Suppressor macrophage (primary cell): ENCODE data around the gene KRT77.
"Not testable (repeated sequence)": the region's sequence is repeated elsewhere in the genome, so short reads cannot be mapped to it uniquely, and the experiment has no call there.

Source experiments
- DNase-seq, 4 experiments: peaks; one replicate each; pipeline ENCODE4 v3.0.0-alpha.2; 2020 to 2022

KRT77 gene

DNA sequence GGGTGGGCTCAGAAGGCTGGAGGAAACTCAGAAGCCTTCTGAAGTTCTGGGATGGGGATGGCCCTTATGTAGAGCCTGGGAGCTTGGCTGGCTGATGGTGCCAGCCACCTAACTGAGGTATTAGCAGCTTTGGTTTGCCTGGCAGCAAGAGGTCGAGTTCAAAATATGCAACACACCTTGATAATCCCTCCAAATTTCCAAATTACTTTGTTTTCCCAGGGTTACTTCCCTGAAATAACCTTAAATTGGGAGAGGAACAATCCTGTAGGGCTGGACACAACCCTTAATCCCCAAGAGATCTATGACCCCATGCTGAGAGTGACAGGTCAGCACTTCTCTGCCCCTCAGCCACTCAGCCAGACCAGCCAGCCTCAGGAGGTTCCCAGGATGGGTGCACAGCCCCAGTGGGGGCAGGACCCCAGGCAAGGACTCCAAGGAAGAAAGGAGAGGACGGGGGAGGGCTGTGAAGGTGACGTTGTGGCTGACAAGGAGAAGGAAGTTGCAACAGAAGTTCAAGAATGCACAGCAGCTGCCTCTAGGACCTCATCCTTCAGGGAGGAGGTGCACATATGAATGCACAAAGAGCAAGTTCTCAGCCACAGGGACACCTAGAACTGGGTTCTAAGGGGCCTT is 18.6 kb upstream of the KRT77 start:
- peak in 1 of 4 experiments; percentile 10 for DNase-seq

DNA sequence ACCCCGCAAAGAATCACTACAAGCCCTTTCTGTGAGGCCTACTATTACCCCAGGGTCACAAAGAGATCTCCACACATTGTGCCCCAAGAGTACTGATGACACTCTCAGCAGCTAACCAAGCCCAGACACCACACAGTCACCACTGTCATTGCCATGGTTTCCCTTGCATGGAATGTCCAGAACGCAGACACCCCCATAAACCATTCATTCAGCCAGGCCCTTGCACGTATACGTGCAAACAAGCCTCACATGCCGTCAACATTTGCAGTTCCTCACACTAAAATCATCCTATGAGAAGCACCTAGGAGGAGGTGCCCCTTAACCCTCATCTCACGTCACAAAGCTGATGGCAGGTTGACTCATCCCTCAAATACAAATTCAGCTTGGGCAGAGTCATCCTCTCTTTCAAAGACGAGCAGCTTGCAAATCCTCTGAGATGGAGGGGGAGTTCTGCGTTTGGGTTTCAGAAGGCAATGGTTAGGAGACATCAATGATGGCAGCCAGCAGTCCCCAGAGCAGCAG is 17.1 kb upstream of the KRT77 start:
- DNase-seq = no peak

DNA sequence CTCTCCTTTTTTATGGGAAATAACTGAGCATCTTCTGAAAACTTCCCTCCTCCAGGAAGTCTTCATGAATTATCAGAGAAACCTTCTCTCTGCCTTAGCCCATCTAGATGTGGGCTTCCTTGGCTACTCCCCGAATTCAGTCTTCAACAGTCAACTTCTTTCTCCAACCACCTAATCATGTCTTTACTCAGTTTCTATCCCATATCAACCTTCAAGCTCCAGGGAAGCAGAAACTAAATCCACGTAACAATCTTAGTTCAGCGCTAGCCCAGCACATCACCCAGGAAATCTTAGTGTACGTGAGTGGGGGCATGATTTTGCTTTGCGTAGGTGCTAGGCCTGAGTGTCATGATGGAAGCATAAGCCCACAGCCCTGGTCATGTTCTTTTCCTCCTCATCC is 12.7 kb upstream of the KRT77 start:
- DNase-seq = no peak

DNA sequence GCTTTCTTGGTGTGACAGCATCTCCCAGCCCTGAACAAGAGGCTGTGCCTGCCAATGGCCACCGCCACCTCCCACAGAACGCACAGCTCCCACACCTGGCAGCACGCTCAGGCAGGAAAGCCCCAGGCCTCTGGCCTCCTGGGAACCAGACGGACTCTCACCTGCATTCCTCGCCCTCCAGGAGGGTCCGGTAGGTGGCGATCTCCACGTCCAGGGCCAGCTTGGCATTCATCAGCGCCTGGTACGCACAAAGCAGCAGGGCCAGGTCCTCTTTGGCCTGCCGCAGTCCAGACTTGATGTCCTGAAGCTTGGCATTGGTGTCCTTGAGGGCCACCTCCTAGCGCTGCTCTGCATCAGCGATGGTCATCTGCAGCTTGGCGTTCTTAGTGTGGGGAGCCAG is 12.1 kb upstream of the KRT77 start:
- DNase-seq = no peak

DNA sequence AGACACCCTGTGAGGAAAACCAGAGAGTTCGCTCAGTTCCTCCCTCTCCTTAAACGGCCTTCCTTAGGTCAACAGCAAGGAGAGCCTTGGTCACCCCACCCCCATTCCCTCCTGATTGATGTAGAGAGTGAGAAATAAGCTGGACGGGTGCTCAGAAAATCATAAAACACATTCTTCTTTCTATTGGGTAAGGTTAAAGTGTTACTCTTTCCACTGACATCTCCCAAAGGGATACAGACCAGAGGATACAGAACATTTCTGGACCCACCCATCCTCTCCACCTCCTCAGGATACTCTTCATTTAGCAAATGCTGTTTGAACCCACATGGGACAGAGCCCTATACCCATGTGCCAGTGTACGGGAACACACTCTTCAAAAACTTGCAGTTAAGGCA is 11.6 kb upstream of the KRT77 start:
- DNase-seq = no peak

DNA sequence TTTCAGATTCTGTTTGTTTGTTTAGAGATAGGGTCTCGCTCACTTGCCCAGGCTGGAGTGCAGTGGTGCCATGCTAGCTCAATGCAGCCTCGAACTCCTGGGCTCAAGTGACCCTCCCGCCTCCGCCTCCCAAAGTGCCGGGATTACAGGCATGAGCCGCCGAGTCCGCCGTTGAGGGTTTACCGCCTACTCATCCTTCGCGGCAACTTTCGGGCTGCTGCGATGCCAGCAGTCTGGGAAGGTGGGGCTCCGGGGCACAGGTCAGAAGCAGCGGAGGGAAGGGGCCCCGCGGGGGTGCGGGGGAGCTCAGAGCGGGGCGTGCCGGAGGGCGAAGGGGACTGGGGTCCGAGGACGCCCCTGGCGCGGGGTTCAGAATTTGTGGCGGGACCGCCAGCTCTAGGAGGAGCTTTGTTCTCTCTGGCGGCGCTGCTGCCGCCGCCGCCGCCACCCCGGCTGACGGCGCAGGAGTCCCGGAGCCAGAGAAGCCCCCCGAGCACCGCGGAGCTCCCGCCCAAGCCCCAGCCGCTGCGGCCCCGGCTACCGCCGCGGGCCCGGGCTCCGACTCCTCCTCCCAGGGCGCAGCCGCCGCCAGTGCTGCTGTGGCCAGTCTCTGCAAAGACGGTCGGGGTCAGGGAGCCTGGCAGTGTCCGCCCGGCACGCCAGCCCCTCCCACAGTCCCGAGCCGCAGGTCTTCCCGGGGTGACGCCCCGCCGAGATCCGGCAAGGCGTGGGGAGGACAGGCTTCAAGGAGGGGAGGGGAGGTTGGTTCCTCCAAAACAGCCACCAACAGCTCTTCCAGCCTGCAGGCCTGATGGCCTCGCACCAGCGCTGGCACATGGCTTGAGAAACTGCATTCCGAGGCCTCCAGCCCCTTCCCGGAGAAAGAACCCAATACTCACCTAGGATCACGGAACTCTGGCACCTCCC is 10.9 kb upstream of the KRT77 start:
- peak in 2 of 4 experiments; percentile 20 to 23 for DNase-seq

DNA sequence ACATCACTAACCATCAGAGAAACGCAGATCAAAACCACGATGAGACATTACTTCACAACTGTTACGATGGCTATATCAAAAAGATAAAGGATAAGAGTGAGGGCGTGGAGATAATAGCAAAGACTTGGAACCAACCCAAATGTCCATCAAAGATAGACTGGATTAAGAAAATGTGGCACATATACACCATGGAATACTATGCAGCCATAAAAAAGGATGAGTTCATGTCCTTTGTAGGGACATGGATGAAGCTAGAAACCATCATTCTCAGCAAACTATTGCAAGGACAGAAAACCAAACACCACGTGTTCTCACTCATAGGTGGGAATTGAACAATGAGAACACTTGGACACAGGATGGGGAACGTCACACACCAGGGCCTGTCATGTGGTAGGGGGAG is 8.8 kb upstream of the KRT77 start:
- not testable (repeated sequence) for DNase-seq

DNA sequence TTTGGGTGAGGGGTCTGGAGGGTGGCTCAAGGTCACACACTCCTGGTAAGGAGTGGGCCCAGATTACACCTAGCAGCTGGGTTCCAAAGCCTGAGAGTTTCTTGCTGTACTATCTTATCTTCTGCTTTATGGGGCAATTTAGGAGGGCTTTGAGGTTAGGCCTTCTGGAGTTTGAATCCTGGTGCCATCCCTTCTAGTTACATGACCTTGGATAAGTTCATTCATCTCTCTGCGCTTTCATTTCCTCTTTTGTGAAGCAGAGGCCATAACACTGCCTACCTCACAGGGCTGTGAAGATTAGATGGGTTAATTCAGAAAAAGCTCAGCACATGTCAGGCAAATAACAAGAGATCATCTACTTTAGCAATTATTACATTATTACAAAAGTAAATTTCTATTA is 7.4 kb upstream of the KRT77 start:
- peak in 2 of 4 experiments; percentile 48 to 60 for DNase-seq

DNA sequence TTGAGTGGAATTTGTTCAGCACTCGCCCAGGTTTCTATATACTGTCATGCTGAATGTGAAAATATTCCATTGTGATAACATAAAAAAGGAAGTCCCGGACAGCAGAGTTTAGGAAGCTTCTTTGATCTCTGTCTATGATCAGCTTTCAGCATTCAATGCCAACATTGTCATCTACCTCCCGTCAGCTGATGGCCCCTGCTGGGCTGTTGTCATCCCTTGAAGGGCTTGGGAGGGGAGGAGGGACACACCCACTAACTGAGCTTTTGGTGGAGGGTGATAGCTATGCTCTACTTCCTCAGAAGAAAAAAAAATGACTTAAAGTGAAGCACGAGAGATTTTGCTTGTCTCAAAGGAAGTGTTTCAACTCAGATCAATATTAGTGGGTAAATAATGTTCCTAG is 4.7 kb upstream of the KRT77 start:
- peak in 2 of 4 experiments; percentile 17 to 19 for DNase-seq

DNA sequence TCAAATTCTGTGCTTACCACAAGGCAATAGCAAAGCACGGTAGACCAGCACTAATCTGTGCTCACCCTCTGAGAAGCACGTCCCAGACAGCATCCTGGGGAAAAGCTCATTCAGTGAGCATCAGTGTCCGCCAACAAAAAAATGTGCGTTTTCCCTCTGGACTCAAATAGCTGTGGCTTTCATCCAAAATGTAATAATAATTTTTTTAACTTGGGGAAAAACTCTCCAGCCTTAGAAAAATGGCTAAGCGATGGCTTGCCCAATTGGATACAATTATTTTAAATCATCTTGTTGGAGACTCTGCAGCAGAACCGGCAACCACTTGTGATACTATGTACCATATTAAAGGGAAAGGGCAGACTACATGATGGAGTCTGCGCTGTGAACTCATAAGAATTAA is 1.1 kb upstream of the KRT77 start:
- DNase-seq = no peak

DNA sequence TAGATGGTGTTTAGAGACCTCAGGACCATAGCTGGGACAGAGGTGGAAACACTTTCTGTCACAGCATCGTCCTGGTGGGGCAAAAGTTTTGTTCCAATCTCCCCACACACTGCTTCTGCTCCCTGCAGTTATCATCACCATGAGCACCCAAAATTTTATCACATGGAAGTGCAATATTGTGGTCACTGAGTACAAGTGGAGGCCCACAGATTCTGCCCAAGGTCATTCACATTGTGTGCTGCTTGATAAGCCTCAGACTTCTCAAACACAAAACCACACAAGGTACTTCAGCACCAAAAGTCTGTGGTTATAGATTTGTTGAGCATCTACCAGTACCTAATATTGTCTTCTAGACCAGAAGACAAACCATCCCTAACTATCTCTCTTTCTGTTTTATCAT is 554 bp upstream of the KRT77 start:
- no peak for DNase-seq

DNA sequence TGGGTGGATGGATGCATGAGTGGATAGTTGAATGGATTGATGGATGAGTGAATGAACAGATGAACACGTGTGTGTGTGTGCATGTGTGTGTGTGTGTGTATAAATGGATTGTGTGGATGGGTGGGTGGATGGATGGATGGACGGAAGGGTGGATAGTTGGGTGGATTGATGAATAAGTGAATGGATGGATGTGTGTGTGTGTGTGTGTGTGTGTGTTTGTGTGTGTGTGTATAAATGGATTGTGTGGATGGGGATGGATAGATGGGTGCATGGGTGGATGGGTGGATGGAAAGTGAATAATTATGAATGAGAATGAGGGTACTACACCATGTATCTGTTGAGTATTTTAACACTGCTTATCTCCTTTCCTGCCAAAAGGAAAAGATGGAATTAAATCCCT is 986 bp downstream of the KRT77 start:
- no peak for DNase-seq

DNA sequence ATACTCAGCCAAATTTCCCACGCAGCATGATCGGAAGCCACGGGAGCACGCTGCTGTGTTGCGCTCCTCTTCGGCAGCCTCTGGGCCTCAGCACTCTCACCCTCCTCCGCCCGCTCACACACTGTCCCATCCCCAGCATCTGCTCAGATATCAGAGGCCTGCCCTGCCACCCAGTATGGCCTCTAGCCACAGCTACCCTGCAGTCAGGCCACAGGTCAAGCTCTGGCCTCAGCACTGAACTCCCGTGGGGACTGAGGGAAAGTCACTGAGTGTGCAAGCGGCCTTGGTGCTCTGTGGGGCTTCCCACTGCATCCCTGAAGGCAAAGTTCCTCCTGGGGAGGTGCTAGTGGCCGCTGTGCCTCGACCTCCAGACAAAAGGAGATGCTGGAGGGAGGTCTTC is 2.0 kb downstream of the KRT77 start:
- no peak for DNase-seq

DNA sequence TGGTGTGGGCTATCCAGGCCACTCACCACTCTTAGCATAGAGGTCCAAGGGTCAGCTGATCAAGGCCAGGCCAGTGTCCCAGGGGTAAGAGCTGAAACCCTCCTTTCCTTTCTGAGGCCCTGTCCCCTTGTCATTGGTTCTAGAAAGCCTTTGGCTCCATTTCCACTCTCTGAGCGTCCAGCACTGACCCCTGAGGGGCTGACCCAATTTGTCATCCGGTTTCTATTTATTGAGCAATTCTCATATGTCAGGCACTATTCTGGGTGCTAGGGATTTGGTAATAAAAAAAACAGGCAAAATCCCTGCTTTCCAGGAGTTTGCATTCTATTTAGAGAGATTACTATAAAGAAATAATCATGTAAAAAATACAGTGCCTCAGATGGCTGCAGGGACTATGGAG is 3.4 kb downstream of the KRT77 start:
- no peak for DNase-seq

DNA sequence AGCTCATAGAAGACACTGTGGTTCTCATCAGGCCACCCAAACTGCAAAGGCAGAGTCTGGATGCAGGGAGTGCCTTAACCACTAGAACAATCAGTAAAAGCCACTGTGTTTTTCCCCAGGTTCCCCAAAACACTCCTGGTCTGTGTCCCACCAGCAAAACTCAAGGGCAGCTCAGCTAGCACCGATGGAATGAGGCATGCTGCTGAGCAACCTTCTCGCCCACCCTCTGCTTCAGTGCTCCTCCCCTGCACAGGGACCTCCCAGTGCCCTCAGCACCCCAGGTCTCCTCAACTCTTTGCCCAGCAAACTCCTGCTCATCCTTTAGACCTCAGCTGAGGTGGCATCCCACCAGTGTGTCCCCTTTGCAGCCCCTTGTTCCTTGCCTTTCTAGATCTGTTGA is 4.0 kb downstream of the KRT77 start:
- DNase-seq = no peak

DNA sequence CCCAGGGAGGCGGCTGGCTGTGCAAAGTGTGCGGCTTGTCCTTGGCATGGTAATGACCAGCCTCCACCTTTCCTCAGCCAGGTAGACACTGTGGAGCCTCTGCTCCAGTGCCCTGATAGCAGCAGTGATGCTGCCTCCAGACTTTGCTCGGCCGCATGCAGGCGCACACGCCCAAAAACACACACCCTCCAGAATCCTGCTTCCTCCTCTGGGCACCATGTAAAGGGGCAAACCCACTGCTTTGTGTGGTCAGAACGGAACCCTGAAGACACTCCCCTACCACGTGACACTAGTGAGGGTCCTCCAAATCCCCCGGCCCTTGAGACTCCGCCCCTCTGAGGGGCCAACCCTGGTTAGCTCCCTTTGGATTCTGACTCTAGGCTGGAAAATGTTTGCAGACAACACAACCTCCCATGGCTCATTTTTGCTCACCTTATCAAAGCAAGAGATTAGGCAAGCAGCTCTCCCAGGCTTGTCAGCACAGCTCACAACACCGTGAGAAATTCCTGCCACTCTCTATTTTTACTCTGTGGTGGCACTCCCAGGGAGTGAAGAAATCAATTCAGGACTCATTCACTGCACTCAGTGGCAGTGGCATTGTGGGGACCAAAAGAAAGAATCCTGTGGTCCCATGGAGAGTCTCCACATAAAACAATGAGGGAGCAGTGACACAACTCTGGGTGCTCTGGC is 4.5 kb downstream of the KRT77 start:
- DNase-seq = no peak

DNA sequence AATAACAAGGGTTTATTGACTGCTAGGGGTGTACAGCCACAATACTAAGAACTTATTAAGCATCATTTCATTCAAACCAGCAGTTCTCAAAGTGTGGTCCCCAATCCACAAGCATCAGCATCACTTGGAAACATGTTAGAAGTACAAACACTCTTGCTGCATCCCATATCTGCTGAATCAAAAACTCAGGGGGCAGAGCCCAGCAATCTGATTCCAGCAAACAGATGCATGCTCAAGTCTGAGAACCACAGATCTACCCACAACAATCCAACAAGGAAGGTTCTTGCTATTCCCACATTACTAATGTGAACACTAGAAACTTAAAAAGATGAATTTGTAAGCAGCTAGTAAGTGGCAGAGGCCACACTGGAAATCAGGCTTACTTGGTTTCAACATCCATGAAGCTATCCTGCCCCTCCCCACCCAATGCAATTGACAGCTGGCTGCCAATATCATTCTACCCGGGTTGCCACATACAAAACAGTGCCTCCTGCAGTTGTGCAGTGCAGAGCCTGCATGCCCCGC is 6.2 kb downstream of the KRT77 start:
- DNase-seq = no peak

DNA sequence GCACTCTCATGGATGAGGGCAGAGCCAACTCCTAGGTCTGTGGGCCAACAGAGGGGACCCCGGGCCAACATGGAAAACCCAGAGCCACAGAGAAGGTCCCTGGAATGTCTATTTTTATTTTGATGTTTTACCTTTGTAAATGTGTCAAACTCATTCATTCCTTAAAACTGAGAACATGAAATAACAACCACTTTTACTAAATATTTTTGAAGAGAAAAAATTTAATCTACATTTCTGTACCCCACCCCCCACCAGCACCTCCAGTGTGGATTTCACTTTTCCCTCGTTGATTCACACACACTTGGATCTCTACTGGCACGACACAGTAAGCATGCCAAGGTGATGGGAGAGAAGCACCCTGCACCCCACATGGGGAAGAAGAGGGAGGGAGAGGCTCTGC is 6.7 kb downstream of the KRT77 start:
- DNase-seq = no peak

DNA sequence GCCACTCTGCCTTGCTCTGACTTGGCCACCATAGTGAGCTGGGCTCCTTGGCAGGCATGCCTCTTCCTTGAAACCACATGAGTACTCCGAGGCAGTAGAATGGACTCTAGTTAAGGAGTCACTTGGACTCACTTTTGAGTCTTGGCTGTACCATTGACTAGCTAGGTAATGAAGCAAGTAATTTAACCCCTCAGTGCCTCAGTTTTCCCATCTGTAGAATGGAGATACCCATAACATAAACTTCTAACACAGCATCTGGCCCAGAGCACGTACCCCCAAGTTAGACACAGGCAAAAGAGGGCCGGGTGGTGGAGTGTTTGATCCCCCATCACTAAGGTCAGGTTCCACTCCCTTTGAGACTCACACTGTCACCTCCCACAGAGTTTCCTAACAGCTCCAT is 8.3 kb downstream of the KRT77 start:
- no peak for DNase-seq

DNA sequence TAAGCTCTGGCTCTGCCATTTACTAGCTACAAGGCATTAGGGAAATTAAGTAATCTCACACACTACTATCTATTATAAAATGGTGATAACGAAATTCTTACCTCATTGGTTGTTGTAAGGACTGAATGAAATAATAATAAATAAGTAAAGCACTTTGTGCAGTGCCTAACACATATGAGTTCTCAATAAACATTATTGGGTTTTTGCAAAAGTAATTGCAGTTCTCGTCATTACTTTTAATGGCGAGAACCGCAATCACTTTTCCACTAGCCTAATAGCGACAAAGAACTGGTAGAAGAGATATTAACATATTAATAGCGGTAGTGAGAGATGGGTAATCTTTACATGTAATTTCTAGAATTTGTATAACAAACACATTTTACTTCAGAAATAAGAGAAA is 9.2 kb downstream of the KRT77 start:
- DNase-seq = no peak

DNA sequence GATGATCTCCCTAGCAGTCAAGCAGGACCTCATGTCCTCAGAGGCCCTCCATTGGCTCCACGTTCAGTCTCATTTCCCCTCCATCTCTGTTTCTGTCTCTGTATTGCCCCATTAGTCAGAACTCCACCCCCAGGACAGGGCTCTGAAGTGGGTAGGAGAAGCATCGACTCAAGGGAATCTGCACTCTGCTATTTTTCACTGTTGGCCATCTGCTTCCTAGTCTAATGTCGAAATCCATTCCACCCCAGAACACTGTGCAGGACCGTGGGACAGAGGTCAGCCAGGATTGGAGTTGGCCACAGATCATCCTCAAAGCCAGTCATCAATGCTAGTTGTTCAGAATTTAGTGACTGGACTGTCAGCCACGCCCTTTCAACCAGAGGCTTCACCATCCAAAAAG is 10.1 kb downstream of the KRT77 start:
- no peak for DNase-seq

DNA sequence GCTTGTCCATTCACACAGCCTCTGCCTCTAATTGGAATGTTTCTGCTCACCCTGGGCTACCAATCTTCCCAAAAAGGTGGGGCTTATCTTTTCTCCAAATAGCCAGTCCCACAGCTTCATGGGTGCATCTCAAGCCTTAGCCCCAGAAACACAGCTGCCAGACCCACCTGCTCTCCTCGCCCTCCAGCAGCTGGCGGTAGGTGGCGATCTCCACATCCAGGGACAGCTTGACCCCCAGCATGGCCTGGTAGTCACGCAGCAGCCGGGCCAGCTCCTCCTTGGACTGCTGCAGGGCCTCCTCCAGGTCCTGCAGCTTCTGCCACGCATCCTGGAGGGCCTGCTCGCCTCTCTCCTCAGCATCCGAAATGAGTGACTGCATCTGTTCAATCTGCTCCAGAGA is 11.1 kb downstream of the KRT77 start:
- DNase-seq = no peak

DNA sequence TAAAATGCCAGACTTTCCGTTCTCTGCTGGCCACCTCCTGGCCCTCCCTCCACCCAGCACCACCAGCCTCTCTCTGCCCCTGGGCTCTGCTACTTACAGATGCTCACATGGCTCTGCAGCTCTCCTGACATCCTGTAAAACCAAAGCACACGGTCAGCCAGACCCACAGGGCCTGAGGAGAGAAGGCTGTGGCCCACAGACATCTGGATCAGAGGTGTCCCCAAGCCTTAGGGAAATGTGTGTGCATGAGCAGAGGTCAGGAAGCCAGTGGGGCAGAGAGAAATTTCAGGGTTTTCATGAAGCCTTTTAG is 11.5 kb downstream of the KRT77 start:
- DNase-seq = no peak
